Lower leg skin (tissue), 4 donors: ENCODE measurements around the gene DAP3. TPM values are rescaled to one million over a fixed set of nuclear protein-coding genes. Genes with fewer than 3 reads are reported as not detected.
"Not testable (repeated sequence)": the region's sequence is repeated elsewhere in the genome, so short reads cannot be mapped to it uniquely, and the experiment has no call there.

Source experiments
- DNase-seq, 2 donors: peaks; one replicate each; pipeline ENCODE4 v3.0.0-alpha.2; 2019; ENCODE audit warnings: low spot score in 2 of 2
- H3K4me3 ChIP-seq: fragments of 200-600 bp; sonication (generic); 2 replicates; pipeline ENCODE4 v1.5.1; 2017; ENCODE audit warnings: mild to moderate bottlenecking, low read depth; ENCODE audit not compliant: poor library complexity, severe bottlenecking
- POLR2A ChIP-seq, 2 donors: fragments of 450-650 bp; IDR thresholded peaks; one replicate each; pipeline ENCODE4 v1.6.1; 2016 to 2017; ENCODE audit warnings: antibody characterized with exemption in 2 of 2, mild to moderate bottlenecking in 1 of 2, moderate library complexity in 1 of 2
- WGBS, 2 donors: methylation state at CpG; one replicate each; pipeline ENCODE4 v1.1.5; 2018; 5-methylcytosine and 5-hydroxymethylcytosine counted together
- intact Hi-C: fragments of 100-400 bp; cut with DNase I; formaldehyde crosslinking; loops from one replicate; pipeline ENCODE4 v1.15.0; 2023; ENCODE audit warnings: low total_unique reads
- total RNA-seq, 4 donors: library from RNA; depleted of rRNA; stranded (reverse); fragments of >200 nt; gene quantifications; one replicate each; pipeline ENCODE4 v1.1.0, GENCODE V29; 2016
- TF ChIP-seq, protein P1 (sequence below), 3 donors: fragments of 450-650 bp; IDR thresholded peaks; one replicate each; pipeline ENCODE4 v1.5.1; 2016; ENCODE audit warnings: antibody characterized with exemption in 3 of 3, mild to moderate bottlenecking in 3 of 3, moderate library complexity in 2 of 3

DAP3 gene
- total RNA-seq, result 100 to 1,000 TPM in 3 of 4 donors, 10 to 100 TPM in 1; 88.7 to 163 (median 120) TPM

DNA sequence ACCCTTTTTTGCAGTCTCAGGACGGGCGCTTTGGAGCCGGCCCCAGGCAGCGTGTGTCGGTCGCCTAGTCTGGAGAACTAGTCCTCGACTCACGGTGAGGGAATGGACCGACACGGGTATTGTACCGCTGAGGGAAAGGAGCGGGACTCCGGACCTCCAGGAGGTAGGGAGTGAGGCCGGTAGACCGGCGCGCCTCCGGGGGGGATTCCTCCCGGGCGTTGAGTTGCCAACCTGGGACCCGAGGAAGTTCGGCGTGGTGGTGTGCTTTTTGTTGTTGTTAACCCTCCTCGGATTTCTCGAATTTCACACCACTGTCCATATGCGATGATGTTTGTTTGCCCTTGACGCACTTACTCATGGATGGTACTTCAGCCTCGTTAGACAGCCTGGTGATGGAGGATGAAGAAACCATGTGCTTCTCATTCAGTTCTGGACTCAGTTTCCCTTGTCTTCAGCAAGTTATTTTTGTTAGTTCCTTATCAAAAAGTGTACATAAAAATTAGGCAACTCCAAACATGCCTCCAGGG lies at the start of gene DAP3:
DAP3 (plus strand) TSS at position 11 of the 527 bp plus-strand sequence. CDS start 20,689 bp downstream, outside the sequence.
- H3K4me3 ChIP-seq, result peak within 1 kb of the TSS; percentile 97
- WGBS, 2 donors, result 0% methylated on average over 15 to 17 of the region's 28 CpGs
- intact Hi-C loops, DNase-seq: not testable (repeated sequence)

DNA sequence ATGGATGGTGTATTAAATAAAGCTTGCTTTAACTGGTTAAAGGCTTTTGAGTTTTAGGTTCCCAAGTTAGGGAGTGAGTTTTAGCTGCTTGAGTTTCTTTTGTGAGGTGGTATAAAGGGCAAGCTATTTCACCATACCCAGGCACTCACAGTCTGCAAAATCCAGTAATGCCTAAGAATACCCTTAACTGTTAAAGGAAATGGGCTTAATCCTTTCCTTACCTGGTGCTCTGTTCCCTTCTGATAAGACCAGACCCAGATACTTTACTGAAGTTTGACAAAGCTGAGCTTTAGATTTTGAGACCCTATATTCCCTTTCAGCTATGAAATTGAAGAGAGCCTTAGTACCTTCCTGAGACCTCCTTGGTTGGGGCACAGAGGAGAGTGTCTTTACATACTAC lies 48.5 kb upstream of the DAP3 start:
- no peak for DNase-seq
- no peak for TF ChIP-seq POLR2A (IDR thresholded peaks at IDR 0.05)
- TF ChIP-seq, protein P1, sequence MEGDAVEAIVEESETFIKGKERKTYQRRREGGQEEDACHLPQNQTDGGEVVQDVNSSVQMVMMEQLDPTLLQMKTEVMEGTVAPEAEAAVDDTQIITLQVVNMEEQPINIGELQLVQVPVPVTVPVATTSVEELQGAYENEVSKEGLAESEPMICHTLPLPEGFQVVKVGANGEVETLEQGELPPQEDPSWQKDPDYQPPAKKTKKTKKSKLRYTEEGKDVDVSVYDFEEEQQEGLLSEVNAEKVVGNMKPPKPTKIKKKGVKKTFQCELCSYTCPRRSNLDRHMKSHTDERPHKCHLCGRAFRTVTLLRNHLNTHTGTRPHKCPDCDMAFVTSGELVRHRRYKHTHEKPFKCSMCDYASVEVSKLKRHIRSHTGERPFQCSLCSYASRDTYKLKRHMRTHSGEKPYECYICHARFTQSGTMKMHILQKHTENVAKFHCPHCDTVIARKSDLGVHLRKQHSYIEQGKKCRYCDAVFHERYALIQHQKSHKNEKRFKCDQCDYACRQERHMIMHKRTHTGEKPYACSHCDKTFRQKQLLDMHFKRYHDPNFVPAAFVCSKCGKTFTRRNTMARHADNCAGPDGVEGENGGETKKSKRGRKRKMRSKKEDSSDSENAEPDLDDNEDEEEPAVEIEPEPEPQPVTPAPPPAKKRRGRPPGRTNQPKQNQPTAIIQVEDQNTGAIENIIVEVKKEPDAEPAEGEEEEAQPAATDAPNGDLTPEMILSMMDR (IDR thresholded peaks at IDR 0.05), result no peak
- H3K4me3 ChIP-seq, result no peak overlapping the region
- intact Hi-C loops, result no loop called here

DNA sequence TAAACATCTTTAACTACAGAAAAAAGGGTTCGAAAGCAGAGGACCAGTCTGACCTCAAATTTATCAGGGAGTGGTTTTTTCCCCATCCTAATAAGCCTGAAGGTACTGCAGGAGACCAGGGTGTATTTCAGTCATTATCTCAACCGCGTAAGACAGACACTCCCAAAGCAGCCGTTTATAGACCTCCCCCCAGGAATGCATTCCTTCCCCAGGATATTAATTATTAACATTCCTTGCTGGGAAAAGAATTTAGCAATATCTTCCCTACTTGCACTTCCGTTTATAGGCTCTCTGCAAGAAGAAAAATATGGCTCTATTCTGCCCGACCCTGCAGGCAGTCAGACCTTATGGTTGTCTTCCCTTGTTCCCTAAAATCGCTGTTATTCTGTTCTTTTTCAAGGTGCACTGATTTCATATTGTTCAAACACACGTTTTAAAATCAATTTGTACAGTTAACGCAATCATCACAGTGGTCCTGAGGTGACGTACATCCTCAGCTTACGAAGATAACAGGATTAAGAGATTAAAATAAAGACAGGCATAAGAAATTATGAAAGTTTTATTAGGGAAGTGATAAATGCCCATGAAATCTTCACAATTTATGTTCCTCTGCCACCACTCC lies 46.2 kb upstream of the DAP3 start:
- intact Hi-C loops, result not testable (repeated sequence)

DNA sequence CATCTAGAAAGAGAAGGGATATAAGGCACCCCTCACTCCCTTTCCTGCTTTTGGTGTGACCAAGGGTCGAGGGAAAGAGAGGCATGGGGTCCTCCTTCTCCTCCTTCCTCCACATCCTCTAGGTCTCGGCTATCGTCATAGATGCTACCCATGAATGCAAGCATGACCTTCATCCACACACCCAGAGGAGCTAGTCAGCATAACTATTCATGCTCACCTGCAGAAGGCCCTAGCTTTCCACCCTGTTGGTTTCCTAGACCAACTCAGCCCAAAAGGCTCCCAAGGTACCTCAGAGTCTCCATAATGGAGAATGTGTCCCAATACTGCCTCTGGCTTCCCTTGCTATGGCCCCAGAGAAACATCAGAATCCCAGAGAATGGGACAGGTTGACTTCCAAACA lies 45.7 kb upstream of the DAP3 start:
- TF ChIP-seq, protein P1 (IDR thresholded peaks at IDR 0.05), result no peak
- TF ChIP-seq POLR2A (IDR thresholded peaks at IDR 0.05), result no peak
- WGBS, 2 donors, result 86 to 90% methylated on average over 3 of the region's 3 CpGs
- DNase-seq, result no peak
- H3K4me3 ChIP-seq, result no peak overlapping the region
- intact Hi-C loops, result no loop called here

More for the DNA sequence above, 46.2 kb upstream of the DAP3 start:
- not testable (repeated sequence) for DNase-seq, H3K4me3 ChIP-seq
- 80 to 84% methylated on average over 11 of the region's 11 CpGs for WGBS, 2 donors

DNA sequence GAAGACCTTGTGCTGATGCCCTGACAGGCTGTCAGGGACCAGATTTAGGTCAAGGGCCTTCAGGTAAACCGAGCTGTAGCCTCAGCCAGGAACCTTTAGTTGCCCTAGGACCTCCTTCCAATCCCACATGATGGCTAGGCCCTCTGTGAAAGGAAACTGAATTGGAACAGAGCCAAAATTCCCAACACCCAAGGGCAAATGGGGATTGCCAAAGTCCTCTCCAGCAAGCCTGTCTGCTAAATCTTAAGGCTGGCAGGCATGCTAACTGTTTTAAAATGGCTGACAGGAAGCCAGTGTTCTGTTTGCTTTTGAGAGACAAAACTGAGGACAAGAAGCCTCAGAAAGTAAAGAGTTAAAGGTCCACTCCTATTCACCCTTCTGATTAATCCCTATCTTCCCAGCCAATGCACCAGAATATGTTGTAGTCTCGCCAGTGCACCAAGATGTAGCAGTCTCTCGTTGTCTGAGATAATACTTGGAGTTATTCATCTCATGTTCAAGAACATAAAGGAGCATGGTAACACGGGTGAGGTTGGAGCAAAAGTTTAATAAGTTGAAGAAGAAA lies 43.8 kb upstream of the DAP3 start:
- intact Hi-C loops, result no loop called here
- DNase-seq, result no peak
- no peak for TF ChIP-seq POLR2A (IDR thresholded peaks at IDR 0.05)
- TF ChIP-seq, protein P1 (IDR thresholded peaks at IDR 0.05), result no peak
- whole genome bisulfite sequencing, 2 donors, result 47% methylated on average over 4 of the region's 4 CpGs
- no peak overlapping the region for H3K4me3 ChIP-seq

DNA sequence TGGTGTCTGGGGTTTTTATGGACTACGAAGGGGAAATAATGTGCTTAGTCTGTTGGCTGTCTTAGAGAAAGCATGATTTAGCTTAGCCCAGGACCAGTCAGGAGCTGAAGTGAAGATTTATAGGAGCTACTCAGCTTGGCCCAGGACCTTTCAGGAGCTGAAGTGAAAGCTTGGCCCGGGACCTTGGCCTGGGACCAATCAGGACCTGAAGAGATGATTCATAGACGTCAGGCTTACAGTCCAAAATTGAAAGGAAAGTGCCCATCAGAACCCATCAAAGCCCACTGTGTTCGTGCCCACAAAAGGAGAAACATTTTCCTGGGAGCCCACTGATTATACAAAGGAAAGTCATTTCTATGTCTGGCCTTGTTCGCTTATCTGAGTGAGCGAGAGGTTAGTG lies 43.2 kb upstream of the DAP3 start:
- TF ChIP-seq, protein P1 (IDR thresholded peaks at IDR 0.05), result no peak
- no peak for TF ChIP-seq POLR2A (IDR thresholded peaks at IDR 0.05)
- intact Hi-C loops, result no loop called here
- H3K4me3 ChIP-seq, result no peak overlapping the region
- WGBS, 2 donors, result 48 to 59% methylated on average over 6 of the region's 6 CpGs
- DNase-seq, result no peak
